ENCODE data around the gene DYNC1LI1. TPM values are rescaled to one million over a fixed set of nuclear protein-coding genes. Genes with fewer than 3 reads are reported as not detected.

DYNC1LI1 gene
- polyA plus RNA-seq, 1 donor from 2014 or later = 94.5 TPM

DNA sequence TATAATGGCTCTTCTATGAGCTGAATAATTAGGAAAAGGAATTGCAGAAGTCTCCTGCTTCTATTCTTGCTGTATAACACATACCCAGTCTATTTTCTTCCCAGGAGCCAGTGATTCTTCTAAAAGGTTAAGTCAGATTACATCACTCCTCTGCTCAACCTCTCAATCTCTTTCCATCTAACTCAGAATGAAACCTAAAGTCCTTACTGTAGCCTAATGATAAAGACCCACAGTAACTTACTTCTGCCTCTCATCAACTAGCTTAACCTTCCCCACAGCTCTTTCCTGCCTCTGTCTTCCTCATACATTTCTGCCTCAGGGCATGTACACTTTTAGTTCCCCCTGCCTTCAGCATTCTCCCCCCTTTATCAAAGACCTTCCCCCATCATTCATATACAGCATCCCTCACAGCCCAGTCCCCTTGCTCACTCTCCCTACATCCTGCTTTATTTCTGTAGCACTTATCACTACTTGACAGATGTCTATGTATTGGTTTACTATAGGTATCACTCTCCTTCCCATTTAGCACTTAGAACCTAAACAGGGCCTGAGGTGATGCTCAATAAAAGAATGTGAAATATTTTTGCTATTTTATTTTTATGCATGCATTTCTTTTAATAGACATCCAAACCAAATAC is 39.5 kb downstream of the DYNC1LI1 start:
- Histone ChIP-seq H3K9ac (ENCODE audit: low read length) (no peak overlapping the region), H3K79me2 (replicated peaks; ENCODE audit: insufficient read depth, low read length) (peaks cover 5% of the 10 kb centered on the region), H3K36me3 (ENCODE audit: insufficient read depth, low read length) (peaks cover 10% of the 10 kb centered on the region), H3K27ac (ENCODE audit: low read length) (no peak overlapping the region), H3F3A (ENCODE audit: insufficient read depth, low read length, poor library complexity, severe bottlenecking) (no peaks in the 10 kb centered on the region), H4K20me1 (ENCODE audit: insufficient read depth) (no peaks in the 10 kb centered on the region), H2AFZ (ENCODE audit: low read depth, low read length) (no peak overlapping the region), H3K9me2 (ENCODE audit: insufficient read depth, low read length) (no peaks in the 10 kb centered on the region), H3K4me3 (ENCODE audit: low read length) (no peak overlapping the region), H3K4me2 (ENCODE audit: low read length) (no peak overlapping the region), H3K27me3 (ENCODE audit: insufficient read depth, low read depth, low read length) (no peaks in the 10 kb centered on the region), H3K9me3 (ENCODE audit: low read length) (no peaks in the 10 kb centered on the region)
- no peak for TF ChIP-seq POLR2AphosphoS5 (IDR thresholded peaks at IDR 0.05)
- no peak for TF ChIP-seq EZH2 (IDR thresholded peaks at IDR 0.05; ENCODE audit: borderline replicate concordance, insufficient read depth, low read length, poor library complexity, severe bottlenecking)
- TF ChIP-seq, protein P1, sequence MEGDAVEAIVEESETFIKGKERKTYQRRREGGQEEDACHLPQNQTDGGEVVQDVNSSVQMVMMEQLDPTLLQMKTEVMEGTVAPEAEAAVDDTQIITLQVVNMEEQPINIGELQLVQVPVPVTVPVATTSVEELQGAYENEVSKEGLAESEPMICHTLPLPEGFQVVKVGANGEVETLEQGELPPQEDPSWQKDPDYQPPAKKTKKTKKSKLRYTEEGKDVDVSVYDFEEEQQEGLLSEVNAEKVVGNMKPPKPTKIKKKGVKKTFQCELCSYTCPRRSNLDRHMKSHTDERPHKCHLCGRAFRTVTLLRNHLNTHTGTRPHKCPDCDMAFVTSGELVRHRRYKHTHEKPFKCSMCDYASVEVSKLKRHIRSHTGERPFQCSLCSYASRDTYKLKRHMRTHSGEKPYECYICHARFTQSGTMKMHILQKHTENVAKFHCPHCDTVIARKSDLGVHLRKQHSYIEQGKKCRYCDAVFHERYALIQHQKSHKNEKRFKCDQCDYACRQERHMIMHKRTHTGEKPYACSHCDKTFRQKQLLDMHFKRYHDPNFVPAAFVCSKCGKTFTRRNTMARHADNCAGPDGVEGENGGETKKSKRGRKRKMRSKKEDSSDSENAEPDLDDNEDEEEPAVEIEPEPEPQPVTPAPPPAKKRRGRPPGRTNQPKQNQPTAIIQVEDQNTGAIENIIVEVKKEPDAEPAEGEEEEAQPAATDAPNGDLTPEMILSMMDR (IDR thresholded peaks at IDR 0.05; ENCODE audit: poor library complexity, severe bottlenecking) = no peak
- TF ChIP-seq SMC3 (conservative IDR thresholded peaks at IDR 0.05; ENCODE audit: poor library complexity) = no peak
- no peak for TF ChIP-seq TAF1 (IDR thresholded peaks at IDR 0.05; ENCODE audit: low read depth)
- TF ChIP-seq, protein P2, sequence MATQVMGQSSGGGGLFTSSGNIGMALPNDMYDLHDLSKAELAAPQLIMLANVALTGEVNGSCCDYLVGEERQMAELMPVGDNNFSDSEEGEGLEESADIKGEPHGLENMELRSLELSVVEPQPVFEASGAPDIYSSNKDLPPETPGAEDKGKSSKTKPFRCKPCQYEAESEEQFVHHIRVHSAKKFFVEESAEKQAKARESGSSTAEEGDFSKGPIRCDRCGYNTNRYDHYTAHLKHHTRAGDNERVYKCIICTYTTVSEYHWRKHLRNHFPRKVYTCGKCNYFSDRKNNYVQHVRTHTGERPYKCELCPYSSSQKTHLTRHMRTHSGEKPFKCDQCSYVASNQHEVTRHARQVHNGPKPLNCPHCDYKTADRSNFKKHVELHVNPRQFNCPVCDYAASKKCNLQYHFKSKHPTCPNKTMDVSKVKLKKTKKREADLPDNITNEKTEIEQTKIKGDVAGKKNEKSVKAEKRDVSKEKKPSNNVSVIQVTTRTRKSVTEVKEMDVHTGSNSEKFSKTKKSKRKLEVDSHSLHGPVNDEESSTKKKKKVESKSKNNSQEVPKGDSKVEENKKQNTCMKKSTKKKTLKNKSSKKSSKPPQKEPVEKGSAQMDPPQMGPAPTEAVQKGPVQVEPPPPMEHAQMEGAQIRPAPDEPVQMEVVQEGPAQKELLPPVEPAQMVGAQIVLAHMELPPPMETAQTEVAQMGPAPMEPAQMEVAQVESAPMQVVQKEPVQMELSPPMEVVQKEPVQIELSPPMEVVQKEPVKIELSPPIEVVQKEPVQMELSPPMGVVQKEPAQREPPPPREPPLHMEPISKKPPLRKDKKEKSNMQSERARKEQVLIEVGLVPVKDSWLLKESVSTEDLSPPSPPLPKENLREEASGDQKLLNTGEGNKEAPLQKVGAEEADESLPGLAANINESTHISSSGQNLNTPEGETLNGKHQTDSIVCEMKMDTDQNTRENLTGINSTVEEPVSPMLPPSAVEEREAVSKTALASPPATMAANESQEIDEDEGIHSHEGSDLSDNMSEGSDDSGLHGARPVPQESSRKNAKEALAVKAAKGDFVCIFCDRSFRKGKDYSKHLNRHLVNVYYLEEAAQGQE (IDR thresholded peaks at IDR 0.05; ENCODE audit: borderline replicate concordance) = no peak
- no peak for TF ChIP-seq MXI1 (conservative IDR thresholded peaks at IDR 0.05; ENCODE audit: poor library complexity, severe bottlenecking)
- TF ChIP-seq RAD21 (conservative IDR thresholded peaks at IDR 0.05) = no peak
- no peak for TF ChIP-seq EP300 (conservative IDR thresholded peaks at IDR 0.05; ENCODE audit: poor library complexity, severe bottlenecking)

DNA sequence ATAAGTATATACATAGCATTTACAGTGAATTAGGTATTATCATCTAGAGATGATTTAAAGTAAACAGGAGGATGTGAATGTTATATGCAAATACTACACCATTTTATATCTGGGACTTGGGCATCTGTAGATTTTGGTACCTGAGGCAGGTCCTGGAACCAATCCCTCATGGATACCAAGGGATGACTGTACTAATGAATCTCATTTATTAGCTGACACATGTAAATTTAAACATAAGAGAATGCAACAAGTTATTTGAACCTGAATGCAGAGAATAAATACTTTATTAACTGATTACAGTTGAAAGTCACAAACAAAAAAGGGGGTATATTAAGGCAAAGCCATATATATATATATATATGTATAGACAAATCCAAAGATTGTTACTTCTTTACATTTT is 44.9 kb downstream of the DYNC1LI1 start:
- Histone ChIP-seq H2AFZ (ENCODE audit: low read depth, low read length) (no peak overlapping the region), H3K4me3 (ENCODE audit: low read length) (no peak overlapping the region), H3F3A (ENCODE audit: insufficient read depth, low read length, poor library complexity, severe bottlenecking) (no peaks in the 10 kb centered on the region), H3K36me3 (ENCODE audit: insufficient read depth, low read length) (peaks cover 4% of the 10 kb centered on the region), H3K4me2 (ENCODE audit: low read length) (no peak overlapping the region), H3K27me3 (ENCODE audit: insufficient read depth, low read depth, low read length) (no peaks in the 10 kb centered on the region), H3K9me2 (ENCODE audit: insufficient read depth, low read length) (no peaks in the 10 kb centered on the region), H3K9ac (ENCODE audit: low read length) (no peak overlapping the region), H3K9me3 (ENCODE audit: low read length) (no peaks in the 10 kb centered on the region), H3K79me2 (replicated peaks; ENCODE audit: insufficient read depth, low read length) (no peaks in the 10 kb centered on the region), H3K27ac (ENCODE audit: low read length) (no peak overlapping the region), H4K20me1 (ENCODE audit: insufficient read depth) (no peaks in the 10 kb centered on the region)
- TF ChIP-seq SMC3 (conservative IDR thresholded peaks at IDR 0.05; ENCODE audit: poor library complexity) (no peak), MXI1 (conservative IDR thresholded peaks at IDR 0.05; ENCODE audit: poor library complexity, severe bottlenecking) (no peak), EZH2 (IDR thresholded peaks at IDR 0.05; ENCODE audit: borderline replicate concordance, insufficient read depth, low read length, poor library complexity, severe bottlenecking) (no peak)

Measured in neural cell (in vitro differentiated cells).